ENCODE data around the gene MED13L. TPM values are rescaled to one million over a fixed set of nuclear protein-coding genes. Genes with fewer than 3 reads are reported as not detected.

MED13L gene
- polyA plus RNA-seq, 1 donor (not counting 4 experiments of a cell fraction or from before 2014, with no cell fraction given), result 31.7 TPM

DNA sequence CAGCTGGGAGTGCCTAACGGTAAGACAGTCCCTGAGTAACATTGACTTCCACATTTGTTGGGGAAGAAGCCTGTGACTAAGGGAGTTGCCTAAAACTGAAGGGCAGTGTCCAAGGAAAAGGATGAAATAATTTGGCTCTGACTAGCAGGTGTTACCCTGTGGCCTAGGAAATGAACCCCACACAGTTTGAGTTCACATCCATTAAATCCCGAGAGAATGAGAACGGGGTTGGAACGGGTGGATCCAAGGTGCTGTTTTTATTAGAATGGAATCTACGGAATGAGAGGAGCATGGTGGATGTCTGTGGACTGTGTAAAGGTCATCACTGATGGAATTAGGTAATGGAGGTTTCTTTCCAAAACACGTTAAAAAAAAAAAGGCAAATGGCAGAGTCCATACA, 324.0 kb downstream of the MED13L start:
- TF ChIP-seq EZH2 (IDR thresholded peaks at IDR 0.05; ENCODE audit: low read length), result no peak
- TF ChIP-seq, protein P1, sequence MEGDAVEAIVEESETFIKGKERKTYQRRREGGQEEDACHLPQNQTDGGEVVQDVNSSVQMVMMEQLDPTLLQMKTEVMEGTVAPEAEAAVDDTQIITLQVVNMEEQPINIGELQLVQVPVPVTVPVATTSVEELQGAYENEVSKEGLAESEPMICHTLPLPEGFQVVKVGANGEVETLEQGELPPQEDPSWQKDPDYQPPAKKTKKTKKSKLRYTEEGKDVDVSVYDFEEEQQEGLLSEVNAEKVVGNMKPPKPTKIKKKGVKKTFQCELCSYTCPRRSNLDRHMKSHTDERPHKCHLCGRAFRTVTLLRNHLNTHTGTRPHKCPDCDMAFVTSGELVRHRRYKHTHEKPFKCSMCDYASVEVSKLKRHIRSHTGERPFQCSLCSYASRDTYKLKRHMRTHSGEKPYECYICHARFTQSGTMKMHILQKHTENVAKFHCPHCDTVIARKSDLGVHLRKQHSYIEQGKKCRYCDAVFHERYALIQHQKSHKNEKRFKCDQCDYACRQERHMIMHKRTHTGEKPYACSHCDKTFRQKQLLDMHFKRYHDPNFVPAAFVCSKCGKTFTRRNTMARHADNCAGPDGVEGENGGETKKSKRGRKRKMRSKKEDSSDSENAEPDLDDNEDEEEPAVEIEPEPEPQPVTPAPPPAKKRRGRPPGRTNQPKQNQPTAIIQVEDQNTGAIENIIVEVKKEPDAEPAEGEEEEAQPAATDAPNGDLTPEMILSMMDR (optimal IDR thresholded peaks at IDR 0.05 in 1 of 3, IDR thresholded peaks at IDR 0.05 in 1 of 3, conservative IDR thresholded peaks at IDR 0.05 in 1 of 3; ENCODE audit: extremely low read depth in 1 of 3, insufficient read depth in 2 of 3, low read length in 3 of 3), result no peak
- H3K27me3 ChIP-seq (ENCODE audit: control insufficient read depth, extremely low read depth, insufficient read depth, low read length), result no peaks in the 10 kb centered on the region
- H3K4me3 ChIP-seq (ENCODE audit: control insufficient read depth in 2 of 3, extremely low read depth in 1 of 3, insufficient read depth in 2 of 3, low read depth in 1 of 3, low read length in 3 of 3), result no peak overlapping the region
- no peak overlapping the region for H3K4me2 ChIP-seq (ENCODE audit: control insufficient read depth, extremely low read depth, insufficient read depth, low read depth, low read length)
- peaks cover 7 to 8% of the 10 kb centered on the region in 2 experiments for H3K36me3 ChIP-seq (ENCODE audit: control insufficient read depth in 2 of 2, extremely low read depth in 1 of 2, insufficient read depth in 2 of 2, low read length in 2 of 2)
- no peaks in the 10 kb centered on the region for H4K20me1 ChIP-seq (ENCODE audit: control insufficient read depth, extremely low read depth, insufficient read depth, low read length)
- no peak for FAIRE-seq
- no peak overlapping the region for H2AFZ ChIP-seq (ENCODE audit: control insufficient read depth, low read length)
- no peak for DNase-seq (ENCODE audit: low read depth, low spot score)
- no peaks in the 10 kb centered on the region for H3K9me3 ChIP-seq (ENCODE audit: control insufficient read depth, low read depth, low read length)
- no peaks in the 10 kb centered on the region for H3K9me1 ChIP-seq (ENCODE audit: control insufficient read depth, extremely low read depth, insufficient read depth, low read length)
- dilution Hi-C loops (cut with MboI; ENCODE audit: extremely low pct_ligation_motif_present, low sequenced_read_pairs), result no loop called here
- no peaks in the 10 kb centered on the region for H3K4me1 ChIP-seq (ENCODE audit: control insufficient read depth, extremely low read depth, insufficient read depth, low read length)
- no peak overlapping the region for H3K27ac ChIP-seq (ENCODE audit: control insufficient read depth, insufficient read depth, low read length)
- no peak overlapping the region for H3K9ac ChIP-seq (ENCODE audit: control insufficient read depth, extremely low read depth, insufficient read depth, low read length)
- no peaks in the 10 kb centered on the region for H3K79me2 ChIP-seq (ENCODE audit: control insufficient read depth, insufficient read depth, low read length)

DNA sequence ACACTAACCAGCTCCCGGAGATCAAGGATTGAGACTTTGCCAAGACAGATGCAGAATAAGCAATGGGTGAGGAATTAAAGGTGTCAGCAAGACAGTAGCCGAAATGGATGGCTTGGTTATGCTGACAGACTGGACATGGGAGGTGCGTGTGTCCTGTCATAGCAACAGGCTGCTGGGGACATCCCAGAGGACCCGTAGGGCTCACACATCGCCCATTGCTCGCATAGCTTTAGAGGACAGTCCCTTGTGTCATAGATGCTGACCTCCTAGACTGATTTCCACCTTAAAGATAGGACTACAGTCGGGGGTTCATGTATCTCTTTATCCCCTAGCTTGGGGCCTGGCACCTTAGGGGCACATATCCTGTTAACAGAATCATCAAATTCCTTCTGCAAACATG, 324.5 kb downstream of the MED13L start:
- Histone ChIP-seq H2AFZ (ENCODE audit: control insufficient read depth, low read length) (no peak overlapping the region), H3K9ac (ENCODE audit: control insufficient read depth, extremely low read depth, insufficient read depth, low read length) (no peak overlapping the region), H3K36me3 (ENCODE audit: control insufficient read depth in 2 of 2, extremely low read depth in 1 of 2, insufficient read depth in 2 of 2, low read length in 2 of 2) (peaks cover 4 to 5% of the 10 kb centered on the region in 2 experiments), H4K20me1 (ENCODE audit: control insufficient read depth, extremely low read depth, insufficient read depth, low read length) (no peaks in the 10 kb centered on the region), H3K4me2 (ENCODE audit: control insufficient read depth, extremely low read depth, insufficient read depth, low read depth, low read length) (no peak overlapping the region), H3K4me1 (ENCODE audit: control insufficient read depth, extremely low read depth, insufficient read depth, low read length) (no peaks in the 10 kb centered on the region), H3K27ac (ENCODE audit: control insufficient read depth, insufficient read depth, low read length) (no peak overlapping the region), H3K27me3 (ENCODE audit: control insufficient read depth, extremely low read depth, insufficient read depth, low read length) (no peaks in the 10 kb centered on the region), H3K79me2 (ENCODE audit: control insufficient read depth, insufficient read depth, low read length) (no peaks in the 10 kb centered on the region), H3K9me3 (ENCODE audit: control insufficient read depth, low read depth, low read length) (no peaks in the 10 kb centered on the region), H3K4me3 (ENCODE audit: control insufficient read depth in 2 of 3, extremely low read depth in 1 of 3, insufficient read depth in 2 of 3, low read depth in 1 of 3, low read length in 3 of 3) (no peak overlapping the region), H3K9me1 (ENCODE audit: control insufficient read depth, extremely low read depth, insufficient read depth, low read length) (no peaks in the 10 kb centered on the region)
- FAIRE-seq, result no peak
- TF ChIP-seq, protein P1 (optimal IDR thresholded peaks at IDR 0.05 in 1 of 3, IDR thresholded peaks at IDR 0.05 in 1 of 3, conservative IDR thresholded peaks at IDR 0.05 in 1 of 3; ENCODE audit: extremely low read depth in 1 of 3, insufficient read depth in 2 of 3, low read length in 3 of 3), result no peak
- no peak for TF ChIP-seq EZH2 (IDR thresholded peaks at IDR 0.05; ENCODE audit: low read length)
- dilution Hi-C loops (cut with MboI; ENCODE audit: extremely low pct_ligation_motif_present, low sequenced_read_pairs), result no loop called here
- DNase-seq (ENCODE audit: low read depth, low spot score), result no peak

All from keratinocyte (primary cell).